Smooth muscle cell (in vitro differentiated cells): Measurements from ENCODE around the gene ORMDL1. TPM values are rescaled to one million over a fixed set of nuclear protein-coding genes. Genes with fewer than 3 reads are reported as not detected.
A peak's percentile ranks its signal among the peaks of the same experiment; 100 is the strongest.

Experiments used
- DNase-seq: peaks from one replicate; lab custom pipeline; 2025; ENCODE audit not compliant: unreplicated experiment; lab: John Stamatoyannopoulos, UW
- H2AFZ ChIP-seq: fragments of 200-600 bp; sonication (generic); 2 replicates; pipeline ENCODE4 v1.6.0; 2016; ENCODE audit warnings: antibody characterized with exemption, low read depth, mild to moderate bottlenecking
- H3F3A ChIP-seq: fragments of 200-600 bp; sonication (generic); 2 replicates; pipeline ENCODE4 v1.6.0; 2017; ENCODE audit warnings: antibody characterized with exemption, low read depth
- H3K27ac ChIP-seq: fragments of 200-600 bp; sonication (generic); 2 replicates; pipeline ENCODE4 v1.5.1; 2016; ENCODE audit warnings: low read depth, mild to moderate bottlenecking
- H3K27me3 ChIP-seq: fragments of 200-600 bp; sonication (generic); 2 replicates; pipeline ENCODE4 v1.6.1; 2016; ENCODE audit warnings: low read depth, mild to moderate bottlenecking
- H3K36me3 ChIP-seq: fragments of 200-600 bp; sonication (generic); 2 replicates; pipeline ENCODE4 v1.5.1; 2016; ENCODE audit warnings: low read depth
- H3K4me1 ChIP-seq: fragments of 200-600 bp; sonication (generic); 2 replicates; pipeline ENCODE4 v1.5.1; 2016; ENCODE audit warnings: low read depth
- H3K4me2 ChIP-seq: fragments of 200-600 bp; sonication (generic); 2 replicates; pipeline ENCODE4 v1.6.0; 2016; ENCODE audit warnings: mild to moderate bottlenecking
- H3K4me3 ChIP-seq: fragments of 200-600 bp; sonication (generic); 2 replicates; pipeline ENCODE4 v1.5.1; 2016; ENCODE audit warnings: mild to moderate bottlenecking
- H3K79me2 ChIP-seq: fragments of 200-600 bp; sonication (generic); 2 replicates; pipeline ENCODE4 v1.6.0; 2016; ENCODE audit warnings: low read depth, mild to moderate bottlenecking
- H3K9ac ChIP-seq: fragments of 200-600 bp; sonication (generic); 2 replicates; pipeline ENCODE4 v1.6.0; 2016; ENCODE audit warnings: low read depth
- H3K9me3 ChIP-seq: fragments of 200-600 bp; sonication (generic); replicated peaks from 2 replicates; pipeline ENCODE4 v1.5.1; 2016; ENCODE audit warnings: low read depth
- H4K20me1 ChIP-seq: fragments of 200-600 bp; sonication (generic); 2 replicates; pipeline ENCODE4 v1.6.0; 2016; ENCODE audit warnings: low read depth
- CTCF ChIP-seq: fragments of 200-600 bp; sonication (generic); IDR thresholded peaks from 2 replicates; pipeline ENCODE4 v1.5.1; 2017; ENCODE audit warnings: borderline replicate concordance, mild to moderate bottlenecking, antibody characterized with exemption; ENCODE audit not compliant: insufficient read depth, poor library complexity, severe bottlenecking
- WGBS: methylation state at CpG from one replicate; pipeline ENCODE4 v1.1.7; 2016; ENCODE audit warnings: low lambda C conversion rate; 5-methylcytosine and 5-hydroxymethylcytosine counted together
- polyA plus RNA-seq: library from polyadenylated mRNA; unstranded; fragments of >200 nt; fragmentation: Nextera tagmentation; extraction: Ambion mirVana; gene quantifications from 2 replicates; pipeline ENCODE4 v1.2.1, GENCODE V29; 2016
- total RNA-seq: library from RNA; depleted of rRNA; stranded (reverse); fragments of >200 nt; gene quantifications from 2 replicates; pipeline ENCODE4 v1.2.3, GENCODE V29; 2014

The ORMDL1 gene
- total and polyA plus RNA-seq, 2 experiments from 2014 or later = 47.3 to 60.2 TPM

GRCh38 chr2:189797902-189798301 is 13.8 kb upstream of the ORMDL1 start:
- 89% methylated on average over 6 of the region's 6 CpGs for WGBS

GRCh38 chr2:189794310-189794709 is 10.2 kb upstream of the ORMDL1 start:
- H3K27ac ChIP-seq = no peak overlapping the region
- no peak overlapping the region for H2AFZ ChIP-seq
- no peaks in the 10 kb centered on the region for H3K27me3 ChIP-seq
- no peaks in the 10 kb centered on the region for H3K4me1 ChIP-seq
- no peak overlapping the region for H3K4me2 ChIP-seq
- 100% methylated on average over 1 of the region's 1 CpG for WGBS
- no peaks in the 10 kb centered on the region for H3F3A ChIP-seq
- H4K20me1 ChIP-seq = no peaks in the 10 kb centered on the region
- H3K79me2 ChIP-seq = peaks cover 6% of the 10 kb centered on the region
- TF ChIP-seq CTCF = no peak
- H3K9me3 ChIP-seq = no peaks in the 10 kb centered on the region
- no peak overlapping the region for H3K4me3 ChIP-seq
- no peak overlapping the region for H3K9ac ChIP-seq
- DNase-seq = no peak
- H3K36me3 ChIP-seq = peaks cover 22% of the 10 kb centered on the region

More at GRCh38 chr2:189797902-189798301, 13.8 kb upstream of the ORMDL1 start:
- no peak for TF ChIP-seq CTCF
- H3K27me3 ChIP-seq = no peaks in the 10 kb centered on the region
- H3K4me3 ChIP-seq = no peak overlapping the region
- no peak overlapping the region for H2AFZ ChIP-seq
- H3K79me2 ChIP-seq = no peaks in the 10 kb centered on the region
- no peak for DNase-seq
- H3K27ac ChIP-seq = peak overlapping the region; percentile 10
- H3K36me3 ChIP-seq = peaks cover 23% of the 10 kb centered on the region
- no peak overlapping the region for H3K4me2 ChIP-seq
- H3F3A ChIP-seq = no peaks in the 10 kb centered on the region
- H4K20me1 ChIP-seq = no peaks in the 10 kb centered on the region
- no peaks in the 10 kb centered on the region for H3K4me1 ChIP-seq
- H3K9me3 ChIP-seq = no peaks in the 10 kb centered on the region
- H3K9ac ChIP-seq = no peak overlapping the region

GRCh38 chr2:189791338-189792042 is 7.4 kb upstream of the ORMDL1 start:
- Histone ChIP-seq H2AFZ (no peak overlapping the region), H3K36me3 (peaks cover 21% of the 10 kb centered on the region), H3F3A (no peaks in the 10 kb centered on the region), H3K9me3 (no peaks in the 10 kb centered on the region), H3K27ac (no peak overlapping the region), H3K79me2 (peaks cover 34% of the 10 kb centered on the region), H4K20me1 (no peaks in the 10 kb centered on the region), H3K27me3 (no peaks in the 10 kb centered on the region), H3K4me3 (no peak overlapping the region), H3K4me2 (no peak overlapping the region), H3K9ac (no peak overlapping the region), H3K4me1 (no peaks in the 10 kb centered on the region)
- no peak for TF ChIP-seq CTCF
- 96% methylated on average over 12 of the region's 12 CpGs for WGBS
- DNase-seq = no peak

- no peaks in the 10 kb centered on the region for H3K27me3 ChIP-seq
- H3K4me1 ChIP-seq = peaks cover 16% of the 10 kb centered on the region
- H3K36me3 ChIP-seq = peaks cover 8% of the 10 kb centered on the region
- H4K20me1 ChIP-seq = peaks cover 14% of the 10 kb centered on the region
- peak overlapping the region; percentile 71 for H3K9ac ChIP-seq
- H3K4me3 ChIP-seq = peak overlapping the region; percentile 73
- peaks cover 83% of the 10 kb centered on the region for H3K79me2 ChIP-seq
- H3F3A ChIP-seq = no peaks in the 10 kb centered on the region
- TF ChIP-seq CTCF = no peak
- 1% methylated on average over 17 of the region's 17 CpGs for WGBS
- no peak for DNase-seq
- H3K9me3 ChIP-seq = no peaks in the 10 kb centered on the region
- peak overlapping the region; percentile 90 for H3K27ac ChIP-seq
- peak overlapping the region; percentile 90 for H3K4me2 ChIP-seq
- peak overlapping the region; percentile 83 for H2AFZ ChIP-seq
Observed at GRCh38 chr2:189783451-189783926, 650 bp downstream of the ORMDL1 start.
